Activated T-helper 1 cell treated with Interleukin-2 at 50 U/mL for 16 hours (primary cell): ENCODE results near the gene ISX.

ENCODE experiments used
- DNase-seq: peaks from one replicate; pipeline ENCODE4 v3.0.0-alpha.2; 2020; ENCODE audit warnings: low read depth

ISX gene

GRCh38 chr22:35113341-35113740 is 47.4 kb downstream of the ISX start:
- no peak for DNase-seq

GRCh38 chr22:35114131-35114980 is 48.4 kb downstream of the ISX start:
- no peak for DNase-seq

GRCh38 chr22:35115515-35115914 is 49.6 kb downstream of the ISX start:
- no peak for DNase-seq

DNA sequence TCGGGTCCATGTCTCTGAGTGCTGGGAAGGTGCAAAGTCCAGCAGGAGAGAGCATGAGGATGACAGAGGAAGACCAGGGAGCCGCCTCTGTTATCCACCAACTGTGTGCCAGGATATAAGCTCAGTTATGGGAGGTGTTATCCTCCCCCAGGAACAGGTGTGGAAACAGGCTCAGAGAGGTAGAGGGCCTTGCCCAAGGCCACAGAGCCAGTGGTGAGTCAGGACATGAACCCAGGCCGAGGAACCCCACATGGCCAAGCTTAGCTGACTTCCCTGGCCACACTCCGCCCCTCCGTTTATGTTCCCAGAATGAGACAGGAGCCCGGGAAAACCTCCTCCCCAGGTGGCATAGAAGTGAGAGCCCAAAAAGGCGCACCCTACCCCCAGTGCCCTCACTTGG is 50.3 kb downstream of the ISX start:
- no peak for DNase-seq

GRCh38 chr22:35116817-35117216 is 50.9 kb downstream of the ISX start:
- no peak for DNase-seq

DNA sequence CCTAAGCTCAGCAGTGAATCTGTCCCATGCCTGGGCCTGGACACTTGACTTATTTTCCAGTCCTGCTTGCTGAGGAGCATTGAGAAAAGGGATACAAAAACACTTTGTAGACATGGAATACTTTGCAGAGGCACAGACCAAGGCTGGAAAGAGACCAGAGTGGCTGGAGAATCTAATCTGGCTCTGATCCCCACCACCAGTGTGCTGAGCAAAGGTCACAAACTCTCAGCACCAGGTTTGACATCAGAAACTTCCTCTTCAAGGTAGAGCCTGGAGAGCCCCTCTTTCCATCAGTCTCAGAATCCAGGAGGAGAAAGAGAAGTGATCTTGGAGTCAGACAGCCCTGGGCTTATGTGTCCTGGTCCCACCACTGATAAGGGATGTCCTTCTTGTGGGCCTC is 53.5 kb downstream of the ISX start:
- DNase-seq: no peak

GRCh38 chr22:35124691-35125219 is 58.8 kb downstream of the ISX start:
- no peak for DNase-seq

DNA sequence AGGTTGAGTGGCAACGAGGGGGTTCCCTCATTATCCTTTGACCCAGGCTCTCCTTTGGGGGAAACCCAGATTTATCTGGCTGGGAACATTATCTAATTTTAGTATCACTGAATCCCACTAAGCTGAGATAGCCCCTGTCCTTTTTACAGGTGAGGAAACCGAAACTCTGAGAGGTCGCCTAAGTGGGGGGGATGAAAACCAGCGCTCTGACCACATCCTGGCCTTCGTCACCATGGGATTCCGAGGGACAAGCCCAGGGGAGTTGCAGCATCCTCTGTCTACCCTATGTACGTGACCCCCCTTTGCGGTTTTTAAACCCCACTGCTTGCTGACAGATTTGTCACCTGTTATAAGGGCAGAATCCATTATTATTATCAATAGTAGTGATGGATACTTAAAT is 61.0 kb downstream of the ISX start:
- DNase-seq: no peak

DNA sequence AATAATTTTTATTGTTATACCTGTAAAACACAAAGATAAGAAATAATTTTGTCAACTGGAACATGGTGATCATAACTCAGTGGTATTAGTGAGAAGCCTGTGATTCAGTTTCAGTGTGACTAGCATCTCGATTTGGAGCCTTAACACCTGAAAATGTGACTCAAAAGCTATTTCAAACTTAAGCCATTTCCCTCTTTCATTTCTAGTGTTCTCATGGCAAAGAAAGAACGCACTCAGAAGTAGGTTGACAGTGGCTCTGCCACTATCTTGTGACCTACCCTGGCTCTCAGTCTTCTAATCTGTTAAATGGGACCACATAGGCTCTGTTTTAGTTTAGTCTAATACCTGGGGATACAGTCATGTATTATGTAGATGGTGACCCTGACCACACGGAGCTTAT is 62.7 kb downstream of the ISX start:
- DNase-seq: no peak

DNA sequence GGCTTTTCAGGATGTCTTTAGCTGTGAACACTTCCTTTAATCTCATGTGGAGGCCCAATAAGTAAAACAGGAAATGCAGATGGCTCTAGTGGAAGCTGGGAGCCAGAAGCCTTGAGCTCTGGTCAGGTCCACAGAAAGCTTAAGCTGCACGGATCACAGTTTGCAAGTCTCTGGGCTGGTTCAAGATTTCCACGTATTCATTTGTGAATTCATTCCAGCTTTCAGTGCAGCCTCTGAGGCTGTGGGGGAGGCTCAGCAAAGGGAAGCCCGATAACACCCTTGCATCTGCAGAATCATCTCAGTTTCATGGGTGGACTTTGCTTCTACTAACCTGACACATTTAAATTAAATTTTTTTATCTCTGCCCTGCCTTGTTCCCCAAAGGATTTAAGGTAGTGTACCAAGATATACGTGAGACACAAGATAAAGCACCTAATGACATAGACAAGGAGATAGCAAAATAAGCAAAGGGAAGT is 65.6 kb downstream of the ISX start:
- DNase-seq: no peak

- DNase-seq: no peak
These were observed 66.6 kb downstream of the ISX start for GRCh38 chr22:35132568-35132967.

GRCh38 chr22:35133702-35134380 is 67.9 kb downstream of the ISX start:
- DNase-seq: no peak

- no peak for DNase-seq
These were observed 68.7 kb downstream of the ISX start for GRCh38 chr22:35134637-35135036.

GRCh38 chr22:35135165-35135564 is 69.2 kb downstream of the ISX start:
- DNase-seq: no peak
